Measurements from ENCODE around the gene PSMF1. TPM values are rescaled to one million over a fixed set of nuclear protein-coding genes. Genes with fewer than 3 reads are reported as not detected.
A peak's percentile ranks its signal among the peaks of the same experiment; 100 is the strongest.

PSMF1 gene
- total RNA-seq, 1 donor from 2014 or later: 124 TPM

GRCh38 chr20:1197801-1198200, 79.4 kb downstream of the PSMF1 start:
- no peak overlapping the region for H3K27ac ChIP-seq (replicated peaks)
- intact Hi-C loops (cut with micrococcal nuclease): no loop called here
- H3K4me1 ChIP-seq: no peaks in the 10 kb centered on the region
- no peaks in the 10 kb centered on the region for H3K9me3 ChIP-seq (replicated peaks)
- no peaks in the 10 kb centered on the region for H3K36me3 ChIP-seq
- no peak for DNase-seq
- TF ChIP-seq CTCF (IDR thresholded peaks at IDR 0.05; ENCODE audit: borderline replicate concordance): no peak
- H3K4me3 ChIP-seq: no peak overlapping the region
- no peaks in the 10 kb centered on the region for H3K27me3 ChIP-seq (ENCODE audit: low read depth)

DNA sequence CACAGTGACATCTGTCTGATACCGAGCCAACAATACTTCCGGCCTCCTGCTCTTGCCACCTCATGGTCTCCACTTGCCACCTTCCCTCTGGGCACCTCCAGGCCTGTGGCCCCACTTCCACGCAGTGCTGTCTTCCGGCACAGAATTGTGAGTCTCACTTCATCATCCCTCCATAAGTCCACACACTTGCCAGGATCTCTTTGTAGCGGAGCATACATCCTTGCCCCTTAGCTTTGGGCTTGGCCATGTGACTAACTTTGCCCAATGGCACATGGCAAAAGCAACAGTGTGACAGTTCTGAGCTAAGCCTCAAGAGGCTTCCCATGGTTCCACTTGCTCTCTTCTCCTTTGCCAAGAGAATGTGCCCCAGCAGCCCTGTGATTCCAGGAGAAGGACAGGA, 80.3 kb downstream of the PSMF1 start:
- Histone ChIP-seq H3K27ac (replicated peaks) (no peak overlapping the region), H3K36me3 (no peaks in the 10 kb centered on the region), H3K4me1 (peaks cover 8% of the 10 kb centered on the region), H3K27me3 (ENCODE audit: low read depth) (no peaks in the 10 kb centered on the region), H3K9me3 (replicated peaks) (no peaks in the 10 kb centered on the region), H3K4me3 (no peak overlapping the region)
- no peak for TF ChIP-seq CTCF (IDR thresholded peaks at IDR 0.05; ENCODE audit: borderline replicate concordance)
- no peak for DNase-seq
- intact Hi-C loops (cut with micrococcal nuclease): no loop called here

- no peaks in the 10 kb centered on the region for H3K27me3 ChIP-seq (ENCODE audit: low read depth)
- peaks cover 14% of the 10 kb centered on the region for H3K4me1 ChIP-seq
- H3K9me3 ChIP-seq (replicated peaks): no peaks in the 10 kb centered on the region
- no peak overlapping the region for H3K4me3 ChIP-seq
- no peak for TF ChIP-seq CTCF (IDR thresholded peaks at IDR 0.05; ENCODE audit: borderline replicate concordance)
- H3K27ac ChIP-seq (replicated peaks): no peak overlapping the region
- DNase-seq: no peak
- intact Hi-C loops (cut with micrococcal nuclease): no loop called here
- H3K36me3 ChIP-seq: no peaks in the 10 kb centered on the region
Observed at GRCh38 chr20:1199212-1199873, 80.9 kb downstream of the PSMF1 start.

GRCh38 chr20:1199964-1200363, 81.6 kb downstream of the PSMF1 start:
- Histone ChIP-seq H3K36me3 (no peaks in the 10 kb centered on the region), H3K4me3 (no peak overlapping the region), H3K27me3 (ENCODE audit: low read depth) (no peaks in the 10 kb centered on the region), H3K27ac (replicated peaks) (no peak overlapping the region), H3K9me3 (replicated peaks) (no peaks in the 10 kb centered on the region), H3K4me1 (peaks cover 15% of the 10 kb centered on the region)
- no peak for DNase-seq
- intact Hi-C loops (cut with micrococcal nuclease): no loop called here
- TF ChIP-seq CTCF (IDR thresholded peaks at IDR 0.05; ENCODE audit: borderline replicate concordance): no peak

- Histone ChIP-seq H3K27me3 (ENCODE audit: low read depth) (no peaks in the 10 kb centered on the region), H3K4me3 (no peak within 1 kb of the TSS), H3K9me3 (replicated peaks) (no peaks in the 10 kb centered on the region), H3K36me3 (no peaks in the 10 kb centered on the region), H3K27ac (replicated peaks) (peak within 1 kb of the TSS; percentile 69), H3K4me1 (peaks cover 17% of the 10 kb centered on the region)
- intact Hi-C loops (cut with micrococcal nuclease): no loop called here
- TF ChIP-seq CTCF (IDR thresholded peaks at IDR 0.05; ENCODE audit: borderline replicate concordance): no peak
- no peak for DNase-seq
Observed at GRCh38 chr20:1202762-1203504, 84.5 kb downstream of the PSMF1 start, which contains the start of gene C20orf202. Gene C20orf202 (plus strand): TSS chr20:1203454. CDS start chr20:1203586, 132 bp downstream.
